HAP-1 (cell line): ENCODE measurements around the gene NEMP1.
"Not testable (repeated sequence)": the region's sequence is repeated elsewhere in the genome, so short reads cannot be mapped to it uniquely, and the experiment has no call there.

Experiments
- DNase-seq, 2 experiments: peaks; one replicate each; pipeline ENCODE4 v3.0.0-alpha.2; 2016 to 2020; ENCODE audit warnings: low spot score in 2 of 2
- H3K27me3 ChIP-seq: fragments of 250-450 bp; sonication (Bioruptor Pico); 2 replicates; pipeline ENCODE4 v1.5.1; 2020; ENCODE audit warnings: low read depth, mild to moderate bottlenecking, moderate library complexity
- H3K36me3 ChIP-seq: fragments of 250-450 bp; sonication (Bioruptor Pico); replicated peaks from 2 replicates; pipeline ENCODE4 v1.5.1; 2020; ENCODE audit warnings: mild to moderate bottlenecking
- H3K4me1 ChIP-seq: fragments of 250-450 bp; sonication (Bioruptor Pico); 2 replicates; pipeline ENCODE4 v1.5.1; 2020; ENCODE audit warnings: mild to moderate bottlenecking
- H3K4me3 ChIP-seq: fragments of 250-450 bp; sonication (Bioruptor Pico); 2 replicates; pipeline ENCODE4 v1.5.1; 2020; ENCODE audit warnings: mild to moderate bottlenecking, moderate library complexity
- H3K9me3 ChIP-seq: fragments of 250-450 bp; sonication (Bioruptor Pico); 2 replicates; pipeline ENCODE4 v1.5.1; 2020; ENCODE audit warnings: mild to moderate bottlenecking, moderate library complexity
- in situ Hi-C: fragments of 300-500 bp; cut with MboI; formaldehyde crosslinking; loops from 3 replicates; pipeline ENCODE4 v1.14.3; 2020; ENCODE audit warnings: low sequenced_read_pairs, inconsistent platforms, mixed read lengths

NEMP1 gene

GRCh38 chr12:57029457-57029856, 49.1 kb downstream of the NEMP1 start:
- in situ Hi-C loops: no loop called here
- no peaks in the 10 kb centered on the region for H3K36me3 ChIP-seq
- H3K27me3 ChIP-seq: 0 out of 2 replicates have a peak, but pooled peaks cover 3% of the 10 kb centered on the region
- H3K4me3 ChIP-seq: no peak overlapping the region
- no peak for DNase-seq
- no peaks in the 10 kb centered on the region for H3K9me3 ChIP-seq
- peaks cover 7% of the 10 kb centered on the region for H3K4me1 ChIP-seq

- H3K4me3 ChIP-seq: no peak overlapping the region
- peaks cover 7% of the 10 kb centered on the region for H3K4me1 ChIP-seq
- DNase-seq: no peak
- 0 out of 2 replicates have a peak, but pooled peaks cover 3% of the 10 kb centered on the region for H3K27me3 ChIP-seq
- no peaks in the 10 kb centered on the region for H3K36me3 ChIP-seq
- in situ Hi-C loops: no loop called here
- no peaks in the 10 kb centered on the region for H3K9me3 ChIP-seq
Measured at GRCh38 chr12:57027805-57028153, 50.8 kb downstream of the NEMP1 start.

- DNase-seq: no peak
- H3K27me3 ChIP-seq: 0 out of 2 replicates have a peak, but pooled peaks cover 3% of the 10 kb centered on the region
- peaks cover 7% of the 10 kb centered on the region for H3K4me1 ChIP-seq
- H3K9me3 ChIP-seq: no peaks in the 10 kb centered on the region
- in situ Hi-C loops: no loop called here
- H3K4me3 ChIP-seq: no peak overlapping the region
- no peaks in the 10 kb centered on the region for H3K36me3 ChIP-seq
Measured at GRCh38 chr12:57027011-57027804, 51.4 kb downstream of the NEMP1 start.

- no peak overlapping the region for H3K4me3 ChIP-seq
- no peak for DNase-seq
- H3K9me3 ChIP-seq: no peaks in the 10 kb centered on the region
- no peaks in the 10 kb centered on the region for H3K4me1 ChIP-seq
- H3K27me3 ChIP-seq: 0 out of 2 replicates have a peak, but pooled peaks cover 3% of the 10 kb centered on the region
- in situ Hi-C loops: no loop called here
- H3K36me3 ChIP-seq: no peaks in the 10 kb centered on the region
Measured at GRCh38 chr12:57025196-57025595, 53.4 kb downstream of the NEMP1 start.

- DNase-seq, H3K9me3 ChIP-seq, H3K4me3 ChIP-seq, in situ Hi-C loops, H3K27me3 ChIP-seq, H3K36me3 ChIP-seq, H3K4me1 ChIP-seq: not testable (repeated sequence)
Measured at GRCh38 chr12:57022324-57022723, 56.3 kb downstream of the NEMP1 start.

GRCh38 chr12:57019983-57020719, 58.4 kb downstream of the NEMP1 start:
- in situ Hi-C loops: no loop called here
- no peaks in the 10 kb centered on the region for H3K36me3 ChIP-seq
- no peak for DNase-seq
- peaks cover 10% of the 10 kb centered on the region; the same call in 1 of the 2 replicates for H3K27me3 ChIP-seq
- H3K4me3 ChIP-seq: no peak overlapping the region
- H3K4me1 ChIP-seq: no peaks in the 10 kb centered on the region
- no peaks in the 10 kb centered on the region for H3K9me3 ChIP-seq

GRCh38 chr12:57018906-57019305, 59.7 kb downstream of the NEMP1 start:
- Histone ChIP-seq H3K9me3 (no peaks in the 10 kb centered on the region), H3K27me3 (peaks cover 14% of the 10 kb centered on the region), H3K36me3 (no peaks in the 10 kb centered on the region), H3K4me3 (no peak overlapping the region), H3K4me1 (no peaks in the 10 kb centered on the region)
- no peak for DNase-seq
- in situ Hi-C loops: no loop called here

- H3K36me3 ChIP-seq, in situ Hi-C loops, H3K9me3 ChIP-seq, H3K4me1 ChIP-seq, DNase-seq, H3K4me3 ChIP-seq: not testable (repeated sequence)
- H3K27me3 ChIP-seq: peaks cover 14% of the 10 kb centered on the region
Measured at GRCh38 chr12:57018353-57018752, 60.2 kb downstream of the NEMP1 start.

GRCh38 chr12:57016348-57016747, 62.2 kb downstream of the NEMP1 start, which contains the start of gene TAC3:
Gene TAC3 (minus strand): TSS chr12:57016529. CDS start chr12:57015797, 732 bp downstream.
- Histone ChIP-seq H3K36me3 (no peaks in the 10 kb centered on the region), H3K9me3 (no peaks in the 10 kb centered on the region), H3K27me3 (peaks cover 14% of the 10 kb centered on the region), H3K4me1 (peaks cover 6% of the 10 kb centered on the region), H3K4me3 (no peak within 1 kb of the TSS)
- no peak for DNase-seq
- in situ Hi-C loops: no loop called here

GRCh38 chr12:57012600-57013465, 65.8 kb downstream of the NEMP1 start:
- in situ Hi-C loops: no loop called here
- Histone ChIP-seq H3K4me3 (no peak overlapping the region), H3K9me3 (no peaks in the 10 kb centered on the region), H3K36me3 (no peaks in the 10 kb centered on the region), H3K4me1 (peaks cover 12% of the 10 kb centered on the region), H3K27me3 (peaks cover 14% of the 10 kb centered on the region)
- DNase-seq: no peak

GRCh38 chr12:57011438-57012424, 66.9 kb downstream of the NEMP1 start:
- peaks cover 14% of the 10 kb centered on the region for H3K27me3 ChIP-seq
- no peaks in the 10 kb centered on the region for H3K36me3 ChIP-seq
- DNase-seq: no peak
- in situ Hi-C loops: no loop called here
- no peak overlapping the region for H3K4me3 ChIP-seq
- H3K9me3 ChIP-seq: no peaks in the 10 kb centered on the region
- H3K4me1 ChIP-seq: peaks cover 12% of the 10 kb centered on the region

GRCh38 chr12:57010627-57011247, 67.9 kb downstream of the NEMP1 start:
- in situ Hi-C loops: no loop called here
- H3K36me3 ChIP-seq: no peaks in the 10 kb centered on the region
- H3K4me3 ChIP-seq: no peak overlapping the region

More at GRCh38 chr12:57010627-57011247, 67.9 kb downstream of the NEMP1 start:
- DNase-seq: no peak
- peaks cover 12% of the 10 kb centered on the region for H3K4me1 ChIP-seq
- H3K9me3 ChIP-seq: no peaks in the 10 kb centered on the region
- H3K27me3 ChIP-seq: peaks cover 9% of the 10 kb centered on the region
